Camera-type eye (tissue), 1 donor: ENCODE results near the gene GAS5. TPM values are rescaled to one million over a fixed set of nuclear protein-coding genes. Genes with fewer than 3 reads are reported as not detected.

Experiments
- total RNA-seq: library from RNA; depleted of rRNA; stranded (reverse); fragments of >200 nt; gene quantifications from one replicate; pipeline ENCODE4 v1.2.3, GENCODE V29; 2014

GAS5 gene
- total RNA-seq = 292 TPM

DNA sequence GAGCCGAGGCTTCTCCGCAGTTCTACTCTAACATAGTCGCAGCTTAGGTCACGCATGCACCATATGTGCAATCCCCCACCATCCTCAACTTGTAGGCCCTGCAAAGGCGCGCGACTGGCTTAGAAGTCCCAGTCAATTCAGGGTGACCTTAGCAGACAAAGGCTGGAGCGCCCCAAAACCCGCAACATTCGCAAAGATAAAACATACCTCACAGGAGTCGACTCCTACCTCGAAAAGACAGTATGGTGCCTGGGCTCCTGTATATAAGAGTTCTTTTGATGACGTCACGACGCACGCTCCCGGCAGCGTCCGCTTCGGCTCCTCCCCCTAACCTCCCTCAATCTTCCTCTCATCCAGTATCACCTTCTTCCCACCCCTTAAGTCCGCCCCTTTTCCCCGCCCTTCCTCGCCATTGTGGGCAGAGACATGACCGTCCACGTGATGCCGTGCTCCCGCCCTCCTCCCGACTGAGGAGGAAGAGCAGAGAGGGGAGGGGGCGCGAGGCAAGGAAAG is at the start of gene GAS5:
GAS5 (minus strand) TSS at position 237 of the 513 bp plus-strand sequence.

DNA sequence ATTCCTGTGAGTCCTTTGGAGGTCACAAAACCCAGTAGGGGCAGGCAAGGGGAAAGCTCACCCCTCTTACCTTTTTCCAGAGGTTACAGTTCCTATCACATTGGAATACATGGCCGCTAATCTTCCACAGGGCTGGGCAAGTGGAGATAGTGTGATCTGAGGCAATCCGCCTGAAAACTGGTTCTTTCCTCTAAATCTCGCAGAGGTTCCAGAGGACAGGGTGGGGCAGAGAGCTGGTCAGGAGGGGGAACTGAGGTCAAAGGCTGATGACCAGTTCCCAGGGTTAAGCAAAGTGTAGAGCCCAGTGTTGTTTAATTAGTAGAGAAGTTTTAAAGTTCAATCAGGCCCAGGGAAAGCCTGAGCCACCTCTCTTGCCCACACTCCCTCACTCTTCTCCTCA is 49.4 kb upstream of the GAS5 start, which contains the start of gene SERPINC1:
SERPINC1 (minus strand) TSS at position 179 of the 400 bp plus-strand sequence; CDS start at position 111, 68 bp downstream.

DNA sequence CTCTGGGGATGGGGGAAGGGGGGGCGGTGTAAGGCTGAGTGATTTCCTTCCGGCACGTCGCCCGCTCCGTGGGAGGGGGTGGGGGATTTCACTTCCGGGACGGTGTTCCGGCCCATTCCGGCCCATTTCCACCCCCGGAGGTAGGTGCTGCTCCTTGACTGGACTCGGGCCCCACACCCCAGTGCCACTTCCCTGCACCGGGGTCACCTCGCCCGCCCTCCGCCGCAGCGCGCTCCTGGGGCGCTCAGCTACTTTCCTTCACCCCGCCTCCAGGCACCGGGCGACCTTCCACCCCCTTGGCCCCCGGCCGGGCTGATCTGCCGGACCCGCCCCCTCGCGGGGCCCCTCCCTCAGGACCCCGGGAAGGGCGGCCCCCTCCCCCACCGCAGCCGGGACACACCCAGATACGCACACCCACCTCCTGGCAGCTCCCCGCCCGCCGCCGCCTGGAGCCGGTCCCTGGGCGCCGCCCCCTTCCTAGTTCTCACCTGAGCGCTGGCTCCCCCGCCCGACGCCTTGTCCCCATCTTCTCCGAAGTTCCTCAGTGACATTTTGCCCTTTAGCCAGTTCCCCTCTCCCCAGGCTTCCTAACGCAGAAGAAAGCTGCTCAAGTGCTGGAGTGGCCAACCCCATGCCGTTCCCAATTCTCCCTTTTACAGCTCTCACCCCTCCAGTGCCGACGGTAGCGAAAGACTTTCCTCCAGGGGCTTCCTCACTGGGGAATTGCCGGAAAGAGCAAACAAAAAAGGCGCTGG is 654 bp upstream of the GAS5 start, which contains the start of gene ZBTB37:
ZBTB37 (plus strand) TSS at position 115 of the 755 bp plus-strand sequence. CDS start 1,846 bp downstream, outside the sequence.

DNA sequence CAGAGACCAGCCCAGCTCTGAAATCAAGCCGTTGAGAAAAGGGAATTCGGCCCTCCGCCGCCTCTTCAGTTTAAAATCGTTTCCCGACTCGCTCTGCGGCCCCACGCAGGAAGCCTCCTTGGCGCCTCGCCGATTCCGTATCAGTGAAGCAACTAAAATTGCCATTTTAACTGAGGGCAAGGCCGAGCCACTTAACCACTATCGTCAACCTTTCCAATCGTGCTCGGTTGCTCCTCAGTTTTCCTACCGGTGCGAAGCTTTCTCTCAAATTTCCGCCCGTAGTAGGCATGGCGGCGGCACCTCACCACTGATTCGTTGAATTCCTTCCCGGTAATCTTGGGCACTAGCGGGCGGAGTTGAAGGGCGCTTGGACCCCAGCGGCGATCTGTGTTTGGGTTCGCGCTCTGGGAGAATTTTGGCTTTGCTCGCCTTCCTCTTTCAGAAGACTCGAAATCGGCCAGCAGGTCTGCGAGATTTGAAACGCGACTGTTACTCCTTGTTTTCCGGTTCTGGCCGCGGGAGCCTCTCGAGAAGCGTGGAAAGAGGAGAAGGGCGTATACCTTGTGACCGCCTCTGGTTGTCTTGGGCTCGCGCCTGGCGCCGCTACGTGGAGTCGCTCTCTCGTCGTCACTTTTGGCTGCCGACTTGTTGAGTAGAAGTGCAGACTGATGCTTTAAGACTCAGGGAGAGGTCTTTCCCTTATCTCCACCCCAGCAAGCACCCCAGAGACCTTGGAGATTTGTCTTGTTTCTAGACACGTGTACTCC is 43.3 kb downstream of the GAS5 start, which contains the start of the genes CENPL and DARS2:
CENPL (minus strand) TSS at position 569 of the 767 bp plus-strand sequence. CDS start 13,584 bp downstream, outside the sequence.
DARS2 (plus strand) TSS at position 359 of the 767 bp plus-strand sequence. CDS start 557 bp downstream, outside the sequence.

Other genes with a start within 250 kb of the GAS5 start
- gene TEX50, start 232.7 kb downstream of the GAS5 start, total RNA-seq = not detected
- 4.9 TPM for gene ANKRD45, start 198.1 kb downstream of the GAS5 start, total RNA-seq
- 62.1 TPM for gene KLHL20, start 153.0 kb downstream of the GAS5 start, total RNA-seq
- 17.9 TPM for gene DARS2, start 43.3 kb downstream of the GAS5 start, total RNA-seq
- gene CENPL, start 43.1 kb downstream of the GAS5 start, total RNA-seq = 11.7 TPM
- 42.5 TPM for gene ZBTB37, start 391 bp upstream of the GAS5 start, total RNA-seq
- not detected for gene SERPINC1, start 49.3 kb upstream of the GAS5 start, total RNA-seq
- 40.2 TPM for gene RC3H1, start 154.4 kb upstream of the GAS5 start, total RNA-seq